HepG2 (cell line): Measurements from ENCODE around the gene ABHD15. TPM values are rescaled to one million over a fixed set of nuclear protein-coding genes. Genes with fewer than 3 reads are reported as not detected.

Source experiments
- AGO2 ChIP-seq: fragments of 200-400 bp; formaldehyde crosslinking; optimal IDR thresholded peaks from 2 replicates; pipeline ENCODE3; 2017; ENCODE audit warnings: mild to moderate bottlenecking, low read depth, low read length, moderate library complexity
- CEBPZ ChIP-seq: IDR thresholded peaks from 2 replicates; pipeline ENCODE4 v1.6.1; 2012; ENCODE audit warnings: low read length, improper control_type of control experiment
- CHD4 ChIP-seq: fragments of 200-600 bp; sonication (generic); IDR thresholded peaks from 2 replicates; pipeline ENCODE4 v1.7.0; 2017; ENCODE audit warnings: mild to moderate bottlenecking, low read length, borderline replicate concordance
- FUBP1 ChIP-seq: sonication (generic); formaldehyde crosslinking; IDR thresholded peaks from 2 replicates; pipeline ENCODE4 v1.5.1; 2020; ENCODE audit warnings: missing genetic modification reagents, mild to moderate bottlenecking, borderline replicate concordance
- GATAD1 ChIP-seq: IDR thresholded peaks from 2 replicates; pipeline ENCODE4 v1.6.1; 2016; ENCODE audit warnings: missing genetic modification reagents, missing compliant biosample characterization
- HNF1A ChIP-seq, 2 experiments: sonication (generic) in 1 of 2; formaldehyde crosslinking in 1 of 2; IDR thresholded peaks; 2 replicates each; pipeline versions ENCODE4 v1.4.0 to v1.6.1; 2016 to 2020; ENCODE audit warnings: borderline replicate concordance in 1 of 2, low read depth in 1 of 2, mild to moderate bottlenecking in 1 of 2, missing genetic modification reagents in 1 of 2
- KLF16 ChIP-seq, 2 experiments: sonication (generic) in 1 of 2; formaldehyde crosslinking in 1 of 2; IDR thresholded peaks; 2 replicates each; pipeline versions ENCODE4 v1.6.1 to v1.8.0; 2016 to 2023; ENCODE audit warnings: missing genetic modification reagents in 2 of 2, missing compliant biosample characterization in 1 of 2
- KLF6 ChIP-seq: IDR thresholded peaks from 2 replicates; pipeline ENCODE4 v1.8.0; 2016; ENCODE audit warnings: missing biosample characterization, missing genetic modification reagents
- MEF2D ChIP-seq: sonication (generic); formaldehyde crosslinking; IDR thresholded peaks from 2 replicates; pipeline ENCODE4 v1.5.1; 2020; ENCODE audit warnings: mild to moderate bottlenecking, missing genetic modification reagents
- PAF1 ChIP-seq: IDR thresholded peaks from 2 replicates; pipeline ENCODE4 v1.6.1; 2016; ENCODE audit warnings: missing genetic modification reagents, missing compliant biosample characterization
- PAWR ChIP-seq: sonication (generic); formaldehyde crosslinking; IDR thresholded peaks from 2 replicates; pipeline ENCODE4 v1.4.0; 2020; ENCODE audit warnings: missing genetic modification reagents, mild to moderate bottlenecking, borderline replicate concordance
- SPEN ChIP-seq: sonication (generic); formaldehyde crosslinking; IDR thresholded peaks from 2 replicates; pipeline ENCODE4 v1.5.1; 2020; ENCODE audit warnings: low read depth, mild to moderate bottlenecking, missing genetic modification reagents
- ZNF253 ChIP-seq: sonication (generic); formaldehyde crosslinking; IDR thresholded peaks from 2 replicates; pipeline ENCODE4 v1.8.0; 2022; ENCODE audit warnings: mild to moderate bottlenecking, missing genetic modification reagents, borderline replicate concordance
- ZNF280B ChIP-seq: sonication (generic); formaldehyde crosslinking; IDR thresholded peaks from 2 replicates; pipeline ENCODE4 v1.5.0; 2020; ENCODE audit warnings: missing genetic modification reagents, mild to moderate bottlenecking, borderline replicate concordance
- ZNF501 ChIP-seq: sonication (generic); formaldehyde crosslinking; IDR thresholded peaks from 2 replicates; pipeline ENCODE4 v1.5.1; 2020; ENCODE audit warnings: mild to moderate bottlenecking, moderate library complexity, missing genetic modification reagents
- ZNF790 ChIP-seq: sonication (generic); formaldehyde crosslinking; IDR thresholded peaks from 2 replicates; pipeline ENCODE4 v1.8.0; 2022; ENCODE audit warnings: missing genetic modification reagents, mild to moderate bottlenecking, borderline replicate concordance
- polyA plus RNA-seq, 8 experiments: library from polyadenylated mRNA; depleted of rRNA in 3 of 8; stranded (reverse) in 7 of 8; unstranded in 1 of 8; fragments of >200 nt; fragmentation: Illumina TruSeq in 4 of 8; extraction: Trizol in 4 of 8; gene quantifications; 2 replicates each; pipeline versions ENCODE4 v1.2.1 to v1.2.3, GENCODE V29; 2011 to 2016; ENCODE audit warnings: low read depth in 4 of 8, missing spikeins in 1 of 8, mixed read lengths in 1 of 8; ENCODE audit not compliant: insufficient read depth in 1 of 8
- total RNA-seq, 5 experiments: library from RNA; depleted of rRNA; stranded (reverse); fragments of >200 nt; fragmentation: Illumina TruSeq; extraction: Trizol; gene quantifications; 2 replicates each; pipeline ENCODE4 v1.2.3, GENCODE V29; 2016; ENCODE audit warnings: low read depth in 1 of 5

Gene ABHD15
- total and polyA plus RNA-seq, 2 of the 13 experiments (the other 11 are each of a cell fraction or from before 2014, with no cell fraction given), result 2.4 to 7.7 TPM

GRCh38 chr17:29566473-29567303, at the start of gene ABHD15 (continued):
- TF ChIP-seq ZNF253 (CRISPR knock-in tag) (no peak), SPEN (CRISPR knock-in tag) (peak; percentile 8; the same call in 1 of the 2 replicates), PAWR (CRISPR knock-in tag) (no peak), FUBP1 (CRISPR knock-in tag) (no peak), ZNF501 (CRISPR knock-in tag) (peak; percentile 76), HNF1A (IDR thresholded peaks at IDR 0.05; ENCODE audit: low read depth) (no peak), HNF1A (CRISPR knock-in tag; IDR thresholded peaks at IDR 0.05; ENCODE audit: borderline replicate concordance) (peak; percentile 23; the same call in 1 of the 2 replicates), PAF1 (CRISPR knock-in tag) (no peak), CHD4 (no peak), AGO2 (peak; percentile 75), ZNF280B (CRISPR knock-in tag) (no peak), MEF2D (CRISPR knock-in tag) (no peak), ZNF790 (peak; percentile 74; the same call in 1 of the 2 replicates), CEBPZ (no peak), KLF6 (no peak), KLF16 (CRISPR knock-in tag; IDR thresholded peaks at IDR 0.05) (0 out of 4 replicates have a peak, but pooled peaks of 1 of the 2 experiments have one; percentile 49), GATAD1 (CRISPR knock-in tag) (no peak)
